IMR-90 (cell line): ENCODE measurements around the gene CTRB1. TPM values are rescaled to one million over a fixed set of nuclear protein-coding genes. Genes with fewer than 3 reads are reported as not detected.

Source experiments
- ATAC-seq: fragments of 200-7000 bp; cut with Tn5 transposase; 2 replicates; pipeline ENCODE4 v1.9.1; 2020; ENCODE audit warnings: low read depth, mild to moderate bottlenecking, moderate library complexity
- BruUV-seq: library from RNA; stranded (reverse); fragments of 400-500 nt; replicated peaks from 2 replicates; lab custom pipeline; 2021; lab: Mats Ljungman, UMichigan
- CTCF ChIA-PET: fragments of 300-600 bp; formaldehyde crosslinking; extraction: SDS; loops from one replicate; lab custom pipeline; 2021; ENCODE audit warnings: antibody characterized with exemption; lab: Yijun Ruan, JAX
- POLR2A ChIA-PET: fragments of 300-600 bp; sonication (Branson Sonifier 250); formaldehyde crosslinking; loops from one replicate; lab custom pipeline; 2022; ENCODE audit warnings: antibody characterized with exemption; ENCODE audit not compliant: unreplicated experiment; lab: Charles Lee
- DNase-seq: peaks from one replicate; pipeline ENCODE4 v3.0.0; 2013
- H2AFZ ChIP-seq: replicated peaks from 2 replicates; pipeline ENCODE3; 2013; ENCODE audit warnings: low read length, mild to moderate bottlenecking; ENCODE audit not compliant: poor library complexity
- H2AK5ac ChIP-seq: 2 replicates; pipeline ENCODE4 v1.6.1; 2013; ENCODE audit warnings: low read depth, low read length, inconsistent platforms
- H2AK9ac ChIP-seq: replicated peaks from 2 replicates; pipeline ENCODE3; 2013; ENCODE audit warnings: mild to moderate bottlenecking, low read depth, low read length, moderate library complexity; ENCODE audit not compliant: poor library complexity
- H2BK120ac ChIP-seq: 2 replicates; pipeline ENCODE4 v1.6.1; 2013; ENCODE audit warnings: low read depth, low read length, inconsistent platforms
- H2BK15ac ChIP-seq: 3 replicates; pipeline ENCODE4 v1.6.1; 2013; ENCODE audit warnings: low read depth, low read length, inconsistent platforms
- H2BK20ac ChIP-seq: 2 replicates; pipeline ENCODE4 v1.6.1; 2013; ENCODE audit warnings: low read depth, mild to moderate bottlenecking, inconsistent platforms, low read length, moderate library complexity
- H2BK5ac ChIP-seq: 2 replicates; pipeline ENCODE4 v1.6.1; 2013; ENCODE audit warnings: mild to moderate bottlenecking, low read depth, low read length, inconsistent platforms; ENCODE audit not compliant: poor library complexity, severe bottlenecking
- H3K14ac ChIP-seq: replicated peaks from 2 replicates; pipeline ENCODE4 v1.6.1; 2013; ENCODE audit warnings: low read depth, low read length, inconsistent platforms
- H3K18ac ChIP-seq: 2 replicates; pipeline ENCODE4 v1.6.1; 2013; ENCODE audit warnings: low read depth, low read length, control low read depth
- H3K23ac ChIP-seq: 2 replicates; pipeline ENCODE4 v1.6.1; 2013; ENCODE audit warnings: low read depth, low read length, inconsistent platforms
- H3K27ac ChIP-seq: 2 replicates; pipeline ENCODE4 v1.5.1; 2013; ENCODE audit warnings: mild to moderate bottlenecking, control low read depth, low read length; ENCODE audit not compliant: insufficient read depth
- H3K27me3 ChIP-seq: 2 replicates; pipeline ENCODE4 v1.6.1; 2013; ENCODE audit warnings: low read length; ENCODE audit not compliant: control insufficient read depth, insufficient read depth
- H3K36me3 ChIP-seq: 2 replicates; pipeline ENCODE4 v1.6.1; 2013; ENCODE audit warnings: low read length, mixed read lengths; ENCODE audit not compliant: control insufficient read depth, insufficient read depth
- H3K4ac ChIP-seq: 2 replicates; pipeline ENCODE4 v1.6.1; 2013; ENCODE audit warnings: low read depth, low read length, inconsistent platforms
- H3K4me1 ChIP-seq: 2 replicates; pipeline ENCODE4 v1.6.1; 2013; ENCODE audit warnings: low read length, mixed read lengths; ENCODE audit not compliant: control insufficient read depth, insufficient read depth
- H3K4me2 ChIP-seq: 2 replicates; pipeline ENCODE4 v1.6.1; 2013; ENCODE audit warnings: low read depth, mild to moderate bottlenecking, control low read depth, low read length, moderate library complexity
- H3K4me3 ChIP-seq: 2 replicates; pipeline ENCODE4 v1.5.1; 2013; ENCODE audit warnings: low read depth, mild to moderate bottlenecking, control low read depth, low read length, moderate library complexity; ENCODE audit not compliant: insufficient read depth
- H3K56ac ChIP-seq: 2 replicates; pipeline ENCODE4 v1.6.1; 2013; ENCODE audit warnings: low read length, inconsistent platforms; ENCODE audit not compliant: insufficient read depth; ENCODE audit errors: extremely low read depth
- H3K79me1 ChIP-seq, 2 experiments: 2 replicates each; pipeline ENCODE4 v1.6.1; 2013; ENCODE audit warnings: low read length in 2 of 2, inconsistent platforms in 1 of 2, low read depth in 1 of 2
- H3K9ac ChIP-seq: 2 replicates; pipeline ENCODE4 v1.6.1; 2013; ENCODE audit warnings: low read depth, low read length, control low read depth
- H3K9me1 ChIP-seq: 2 replicates; pipeline ENCODE4 v1.6.1; 2013; ENCODE audit warnings: low read length, inconsistent platforms; ENCODE audit not compliant: insufficient read depth
- H3K9me3 ChIP-seq: 2 replicates; pipeline ENCODE4 v1.6.1; 2013; ENCODE audit warnings: low read length; ENCODE audit not compliant: control insufficient read depth, insufficient read depth
- H4K20me1 ChIP-seq: 2 replicates; pipeline ENCODE4 v1.6.1; 2013; ENCODE audit warnings: low read length, inconsistent platforms; ENCODE audit not compliant: insufficient read depth
- H4K5ac ChIP-seq: 2 replicates; pipeline ENCODE4 v1.6.1; 2013; ENCODE audit warnings: mild to moderate bottlenecking, low read depth, low read length, control low read depth
- H4K8ac ChIP-seq, 2 experiments: 2 replicates each; pipeline ENCODE4 v1.6.1; 2013; ENCODE audit warnings: low read depth in 2 of 2, low read length in 2 of 2, control low read depth in 1 of 2, inconsistent platforms in 1 of 2
- H4K91ac ChIP-seq: 2 replicates; pipeline ENCODE4 v1.6.1; 2013; ENCODE audit warnings: low read depth, low read length, inconsistent platforms; ENCODE audit not compliant: insufficient read depth
- MAZ ChIP-seq: IDR thresholded peaks from 2 replicates; pipeline ENCODE4 v1.6.1; 2012; ENCODE audit warnings: low read depth, mild to moderate bottlenecking, low read length, improper control_type of control experiment, moderate library complexity, borderline replicate concordance
- NFE2L2 ChIP-seq: fragments of 150-350 bp; IDR thresholded peaks from 2 replicates; pipeline ENCODE4 v1.6.1; 2016; ENCODE audit warnings: low read depth, mild to moderate bottlenecking, low read length
- POLR2A ChIP-seq: IDR thresholded peaks from 2 replicates; pipeline ENCODE4 v1.6.1; 2012; ENCODE audit warnings: mild to moderate bottlenecking, low read depth, low read length
- WGBS, 2 experiments: methylation state at CpG; one replicate each; pipeline versions ENCODE4 v1.1.5 to v1.1.7; 2013; ENCODE audit warnings: missing lambda C conversion rate in 2 of 2; ENCODE audit not compliant: insufficient read length in 1 of 2; ENCODE audit errors: extremely low coverage in 2 of 2; 5-methylcytosine and 5-hydroxymethylcytosine counted together
- dilution Hi-C: fragments of 300-500 bp; cut with HindIII; formaldehyde crosslinking; loops from one replicate; pipeline ENCODE4 v1.14.3; 2018; ENCODE audit warnings: low sequenced_read_pairs; ENCODE audit not compliant: unreplicated experiment
- in situ Hi-C: fragments of 300-500 bp; cut with MboI; formaldehyde crosslinking; loops from 3 replicates; pipeline ENCODE4 v1.14.3; 2019; ENCODE audit warnings: low sequenced_read_pairs, inconsistent platforms, mixed read lengths
- intact Hi-C: fragments of 100-400 bp; cut with micrococcal nuclease; formaldehyde crosslinking; loops from 2 replicates; pipeline ENCODE4 v1.10.0; 2022
- polyA plus RNA-seq, 3 experiments: library from polyadenylated mRNA; depleted of rRNA; stranded (reverse); fragments of >200 nt; gene quantifications; 2 replicates each; pipeline ENCODE4 v1.2.3, GENCODE V29; 2012; ENCODE audit warnings: low replicate concordance in 1 of 3
- total RNA-seq: library from RNA; depleted of rRNA; stranded (reverse); fragments of >200 nt; gene quantifications from 2 replicates; pipeline ENCODE4 v1.2.3, GENCODE V29; 2012

Gene CTRB1
- total and polyA plus RNA-seq, 2 of the 4 experiments (the other 2 are of a cell fraction) = not detected

DNA sequence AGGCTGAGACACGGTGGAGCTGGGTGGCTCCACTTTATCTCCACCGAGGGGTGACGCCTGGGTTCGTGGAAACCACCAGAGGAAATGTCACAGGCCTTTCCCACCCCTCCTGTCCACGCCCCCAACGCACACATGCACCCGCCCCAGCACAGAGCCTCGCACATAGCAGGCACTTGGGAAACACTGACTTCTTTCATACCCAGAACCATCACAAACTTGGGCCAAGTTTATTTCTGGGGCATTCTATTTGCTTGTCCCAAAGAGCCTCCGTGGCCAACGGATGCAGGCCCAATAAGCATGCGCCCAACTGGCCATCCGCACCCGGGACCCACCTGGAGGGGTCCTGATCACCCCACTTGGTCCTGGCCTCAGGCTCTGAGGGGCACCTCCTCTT is 29.4 kb downstream of the CTRB1 start:
- intact Hi-C loops = no loop called here
- Histone ChIP-seq H3K14ac (peak overlapping the region; percentile 77), H2AK9ac (peak overlapping the region; percentile 66), H3K4me2 (no peak overlapping the region), H2BK120ac (no peak overlapping the region), H2BK20ac (no peak overlapping the region), H3K9me3 (no peaks in the 10 kb centered on the region), H4K5ac (no peak overlapping the region; the same call in 1 of the 2 replicates), H3K4ac (peak overlapping the region; percentile 100; the same call in 1 of the 2 replicates), H3K18ac (no peak overlapping the region), H3K9ac (peak overlapping the region; percentile 16), H3K27me3 (no peaks in the 10 kb centered on the region), H3K9me1 (peaks cover 50% of the 10 kb centered on the region), H2BK15ac (0 out of 3 replicates have a peak overlapping the region, but pooled peaks have one; percentile 29), H3K36me3 (peaks cover 6% of the 10 kb centered on the region; the same call in 1 of the 2 replicates), H4K8ac (peak overlapping the region in 1 of 2 experiments; percentile 17; a peak in 2 of 4 replicates), H3K4me1 (peaks cover 71% of the 10 kb centered on the region), H3K4me3 (no peak overlapping the region), H3K23ac (peak overlapping the region; percentile 90; the same call in 1 of the 2 replicates), H3K56ac (no peak overlapping the region; the same call in 1 of the 2 replicates), H3K27ac (peak overlapping the region; percentile 93), H4K20me1 (peaks cover 74% of the 10 kb centered on the region), H2BK5ac (peak overlapping the region; percentile 87), H2AK5ac (peak overlapping the region; percentile 64), H3K79me1 (peaks cover 4 to 60% of the 10 kb centered on the region in 2 experiments; a peak in 3 of 4 replicates), H2AFZ (no peak overlapping the region), H4K91ac (no peak overlapping the region)
- ChIA-PET CTCF (no interaction called here), POLR2A (no interaction called here)
- dilution Hi-C loops = no loop called here
- ATAC-seq = no peak
- no TSS peak for BruUV-seq
- TF ChIP-seq POLR2A = peak; percentile 33
- TF ChIP-seq NFE2L2 = no peak
- TF ChIP-seq MAZ = no peak; the same call in 1 of the 2 replicates
- DNase-seq = no peak
- in situ Hi-C loops = no loop called here
- 91% methylated on average over 8 of the region's 13 CpGs; no CpG with 5 or more reads in 1 of the 2 experiments for WGBS, 2 experiments
